PC-3 (cell line): ENCODE data around the gene TBC1D2B. TPM values are rescaled to one million over a fixed set of nuclear protein-coding genes. Genes with fewer than 3 reads are reported as not detected.

Experiments
- ATAC-seq: fragments of 200-7000 bp; cut with Tn5 transposase; 2 replicates; pipeline ENCODE4 v1.9.1; 2020; ENCODE audit warnings: mild to moderate bottlenecking, moderate library complexity
- BruUV-seq: library from RNA; stranded (reverse); fragments of 400-500 nt; replicated peaks from 2 replicates; lab custom pipeline; 2021; lab: Mats Ljungman, UMichigan
- CTCF ChIA-PET: fragments of 300-600 bp; sonication (Branson Sonifier 250); formaldehyde crosslinking; loops from one replicate; lab custom pipeline; 2022; ENCODE audit warnings: antibody characterized with exemption; lab: Charles Lee
- POLR2A ChIA-PET: fragments of 300-600 bp; sonication (Branson Sonifier 250); formaldehyde crosslinking; loops from one replicate; lab custom pipeline; 2022; ENCODE audit warnings: antibody characterized with exemption; ENCODE audit not compliant: unreplicated experiment; lab: Charles Lee
- DNase-seq: peaks from one replicate; pipeline ENCODE4 v3.0.0-alpha.2; 2015
- H2AFZ ChIP-seq: fragments of 300-600 bp; sonication (generic); 2 replicates; pipeline ENCODE4 v1.6.0; 2016; ENCODE audit warnings: antibody characterized with exemption, low read length
- H3F3A ChIP-seq: fragments of 300-600 bp; sonication (generic); one replicate; pipeline ENCODE4 v1.6.0; 2017; ENCODE audit warnings: antibody characterized with exemption, low read length, control low read depth, mild to moderate bottlenecking; ENCODE audit not compliant: unreplicated experiment
- H3K27ac ChIP-seq: fragments of 300-600 bp; sonication (generic); 2 replicates; pipeline ENCODE4 v1.5.1; 2016; ENCODE audit warnings: mild to moderate bottlenecking, low read length
- H3K27me3 ChIP-seq: fragments of 300-600 bp; sonication (generic); 2 replicates; pipeline ENCODE4 v1.6.1; 2016; ENCODE audit warnings: low read length, mixed read lengths
- H3K36me3 ChIP-seq: fragments of 300-600 bp; sonication (generic); 2 replicates; pipeline ENCODE4 v1.6.1; 2016; ENCODE audit warnings: low read depth, mixed run types, low read length, mixed read lengths
- H3K4me1 ChIP-seq: fragments of 300-600 bp; sonication (generic); 2 replicates; pipeline ENCODE4 v1.5.1; 2016; ENCODE audit warnings: low read length; ENCODE audit not compliant: insufficient read depth
- H3K4me2 ChIP-seq: fragments of 300-600 bp; sonication (generic); 2 replicates; pipeline ENCODE4 v1.6.0; 2016; ENCODE audit warnings: low read length
- H3K4me3 ChIP-seq: fragments of 300-600 bp; sonication (generic); 2 replicates; pipeline ENCODE4 v1.5.1; 2016; ENCODE audit warnings: mild to moderate bottlenecking, low read length, mixed read lengths
- H3K79me2 ChIP-seq: fragments of 300-600 bp; sonication (generic); 2 replicates; pipeline ENCODE4 v1.6.1; 2017; ENCODE audit warnings: low read length, mixed read lengths
- H3K9ac ChIP-seq: fragments of 300-600 bp; sonication (generic); 2 replicates; pipeline ENCODE4 v1.6.0; 2016; ENCODE audit warnings: mild to moderate bottlenecking, low read length
- H3K9me2 ChIP-seq: fragments of 300-600 bp; sonication (generic); replicated peaks from 2 replicates; pipeline ENCODE4 v1.6.1; 2016; ENCODE audit warnings: mixed run types, low read length, mixed read lengths
- H3K9me3 ChIP-seq: fragments of 300-600 bp; sonication (generic); 2 replicates; pipeline ENCODE4 v1.6.1; 2016; ENCODE audit warnings: low read length, mixed read lengths
- H4K20me1 ChIP-seq: fragments of 300-600 bp; sonication (generic); 2 replicates; pipeline ENCODE4 v1.6.1; 2016; ENCODE audit warnings: low read length, mixed read lengths
- EZH2 ChIP-seq: fragments of 300-600 bp; sonication (generic); IDR thresholded peaks from one replicate; pipeline ENCODE4 v1.6.1; 2017; ENCODE audit warnings: antibody characterized with exemption, mild to moderate bottlenecking, low read length; ENCODE audit not compliant: unreplicated experiment
- EZH2phosphoT487 ChIP-seq: fragments of 300-600 bp; sonication (generic); IDR thresholded peaks from 2 replicates; pipeline ENCODE4 v1.6.1; 2018; ENCODE audit warnings: mild to moderate bottlenecking, antibody characterized with exemption, low read length, borderline replicate concordance
- intact Hi-C: fragments of 100-400 bp; cut with micrococcal nuclease; formaldehyde crosslinking; loops from 2 replicates; pipeline ENCODE4 v1.9.0; 2023
- total RNA-seq: library from RNA; depleted of rRNA; stranded (reverse); fragments of >200 nt; gene quantifications from 2 replicates; pipeline ENCODE4 v1.2.3, GENCODE V29; 2014
- TF ChIP-seq, protein P1 (sequence below): fragments of 300-600 bp; sonication (generic); conservative IDR thresholded peaks from 2 replicates; pipeline ENCODE4 v1.5.1; 2017; ENCODE audit warnings: antibody characterized with exemption, low read depth, mild to moderate bottlenecking, low read length

Gene TBC1D2B
- total RNA-seq, 1 experiment from 2014 or later = 19.0 TPM

DNA sequence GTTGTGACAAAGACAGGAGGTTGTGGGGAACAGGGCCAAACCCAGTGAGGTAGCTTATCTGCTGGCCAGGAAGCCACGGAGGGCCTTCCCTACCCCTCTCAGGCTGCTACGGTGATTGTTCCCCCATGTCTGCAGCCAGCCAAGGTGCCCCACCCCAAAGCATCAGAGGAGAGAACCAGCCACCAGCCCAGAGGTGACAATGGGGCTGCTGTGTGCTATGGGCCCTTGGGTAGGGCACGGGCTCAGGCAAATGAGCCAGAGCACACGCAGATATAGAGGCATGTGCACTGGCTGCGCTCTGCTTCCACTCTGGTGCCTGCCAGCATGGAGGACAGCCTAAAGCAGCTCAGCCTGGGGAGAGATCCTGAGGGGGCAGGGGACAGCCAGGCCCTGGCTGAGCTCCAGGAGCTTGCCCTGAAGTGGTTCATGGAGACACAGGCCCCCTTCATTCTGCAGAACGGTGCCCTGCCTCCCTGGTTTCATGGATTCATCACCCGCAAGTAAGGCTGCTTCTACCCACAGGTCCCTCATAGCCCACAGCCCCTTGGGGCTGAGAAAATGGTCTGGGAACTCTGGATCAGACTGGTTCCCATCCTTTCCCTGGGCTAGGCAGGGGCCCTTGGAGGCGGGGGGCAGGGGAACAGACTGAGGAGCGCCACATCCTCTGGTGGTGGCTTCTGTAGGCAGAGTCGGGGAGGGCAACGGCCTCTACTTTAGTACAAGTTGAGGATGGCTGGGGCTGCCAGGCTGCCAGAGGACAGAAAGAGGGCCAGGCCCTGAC lies 14.9 kb upstream of the TBC1D2B start, which contains the start of gene SH2D7:
TSS of gene SH2D7 (plus strand) at position 301 of the 781 bp plus-strand sequence. CDS start at position 325, 24 bp downstream.
- ATAC-seq (no peak), DNase-seq (no peak)
- no peaks in the 10 kb centered on the region for H4K20me1 ChIP-seq
- intact Hi-C loops = no loop called here
- TF ChIP-seq EZH2phosphoT487 (no peak), EZH2 (no peak)
- TF ChIP-seq, protein P1, sequence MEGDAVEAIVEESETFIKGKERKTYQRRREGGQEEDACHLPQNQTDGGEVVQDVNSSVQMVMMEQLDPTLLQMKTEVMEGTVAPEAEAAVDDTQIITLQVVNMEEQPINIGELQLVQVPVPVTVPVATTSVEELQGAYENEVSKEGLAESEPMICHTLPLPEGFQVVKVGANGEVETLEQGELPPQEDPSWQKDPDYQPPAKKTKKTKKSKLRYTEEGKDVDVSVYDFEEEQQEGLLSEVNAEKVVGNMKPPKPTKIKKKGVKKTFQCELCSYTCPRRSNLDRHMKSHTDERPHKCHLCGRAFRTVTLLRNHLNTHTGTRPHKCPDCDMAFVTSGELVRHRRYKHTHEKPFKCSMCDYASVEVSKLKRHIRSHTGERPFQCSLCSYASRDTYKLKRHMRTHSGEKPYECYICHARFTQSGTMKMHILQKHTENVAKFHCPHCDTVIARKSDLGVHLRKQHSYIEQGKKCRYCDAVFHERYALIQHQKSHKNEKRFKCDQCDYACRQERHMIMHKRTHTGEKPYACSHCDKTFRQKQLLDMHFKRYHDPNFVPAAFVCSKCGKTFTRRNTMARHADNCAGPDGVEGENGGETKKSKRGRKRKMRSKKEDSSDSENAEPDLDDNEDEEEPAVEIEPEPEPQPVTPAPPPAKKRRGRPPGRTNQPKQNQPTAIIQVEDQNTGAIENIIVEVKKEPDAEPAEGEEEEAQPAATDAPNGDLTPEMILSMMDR = no peak
- H3K79me2 ChIP-seq = no peaks in the 10 kb centered on the region
- ChIA-PET POLR2A (no interaction called here), CTCF (no interaction called here)
- H3K4me3 ChIP-seq = no peak within 1 kb of the TSS
- no peaks in the 10 kb centered on the region for H3F3A ChIP-seq
- no peak within 1 kb of the TSS for H2AFZ ChIP-seq
- no peaks in the 10 kb centered on the region for H3K9me2 ChIP-seq
- BruUV-seq = no TSS peak
- H3K4me2 ChIP-seq = no peak within 1 kb of the TSS
- no peaks in the 10 kb centered on the region for H3K36me3 ChIP-seq
- no peaks in the 10 kb centered on the region for H3K4me1 ChIP-seq
- no peak within 1 kb of the TSS for H3K9ac ChIP-seq
- H3K27me3 ChIP-seq = no peaks in the 10 kb centered on the region
- no peak within 1 kb of the TSS for H3K27ac ChIP-seq
- H3K9me3 ChIP-seq = no peaks in the 10 kb centered on the region

- H3K27me3 ChIP-seq = no peaks in the 10 kb centered on the region
- H2AFZ ChIP-seq = no peak overlapping the region
- no peak overlapping the region for H3K4me3 ChIP-seq
- H3K79me2 ChIP-seq = no peaks in the 10 kb centered on the region
- no peak for DNase-seq
- no peak overlapping the region for H3K27ac ChIP-seq
- POLR2A ChIA-PET = no interaction called here
- no peak for ATAC-seq
- H3K4me1 ChIP-seq = no peaks in the 10 kb centered on the region
- intact Hi-C loops = no loop called here
- H3K9me3 ChIP-seq = no peaks in the 10 kb centered on the region
- no peaks in the 10 kb centered on the region for H4K20me1 ChIP-seq
- no peaks in the 10 kb centered on the region for H3K9me2 ChIP-seq
- H3F3A ChIP-seq = no peaks in the 10 kb centered on the region
- CTCF ChIA-PET = interaction anchor here (0.6 kb wide), 1 partner anchor 123 kb away, joined by 9 read pairs; no protein-coding TSS in a partner anchor
- BruUV-seq = no TSS peak
- TF ChIP-seq EZH2 = no peak
- H3K4me2 ChIP-seq = no peak overlapping the region
- H3K36me3 ChIP-seq = no peaks in the 10 kb centered on the region
- H3K9ac ChIP-seq = no peak overlapping the region
Measured at GRCh38 chr15:78090422-78091063, 13.0 kb upstream of the TBC1D2B start.

- Histone ChIP-seq H3K9me3 (no peaks in the 10 kb centered on the region), H3K4me2 (no peak overlapping the region), H3K9me2 (no peaks in the 10 kb centered on the region), H4K20me1 (no peaks in the 10 kb centered on the region), H3K9ac (no peak overlapping the region), H3K79me2 (no peaks in the 10 kb centered on the region), H3K36me3 (no peaks in the 10 kb centered on the region), H3K27ac (no peak overlapping the region), H3K4me3 (no peak overlapping the region), H3F3A (no peaks in the 10 kb centered on the region), H3K27me3 (no peaks in the 10 kb centered on the region), H3K4me1 (no peaks in the 10 kb centered on the region), H2AFZ (no peak overlapping the region)
- ChIA-PET POLR2A (no interaction called here), CTCF (no interaction called here)
- ATAC-seq (no peak), DNase-seq (no peak)
- BruUV-seq = no TSS peak
- intact Hi-C loops = no loop called here
- no peak for TF ChIP-seq EZH2phosphoT487
- TF ChIP-seq, protein P1 = no peak
- TF ChIP-seq EZH2 = no peak
Measured at GRCh38 chr15:78088773-78089080, 11.2 kb upstream of the TBC1D2B start.
